Measurements from ENCODE around the gene HNRNPA2B1.
"Not testable (repeated sequence)": the region's sequence is repeated elsewhere in the genome, so short reads cannot be mapped to it uniquely, and the experiment has no call there.

Gene HNRNPA2B1

GRCh38 chr7:26160896-26161295, 39.6 kb downstream of the HNRNPA2B1 start:
- no peak for DNase-seq

- DNase-seq = no peak
Observed at GRCh38 chr7:26159243-26159642, 41.3 kb downstream of the HNRNPA2B1 start.

- no peak for DNase-seq
Observed at GRCh38 chr7:26157520-26158105, 42.9 kb downstream of the HNRNPA2B1 start.

GRCh38 chr7:26156451-26157420, 43.8 kb downstream of the HNRNPA2B1 start:
- peak; percentile 51 to 61 for DNase-seq

- no peak for DNase-seq
Observed at GRCh38 chr7:26155531-26156375, 44.8 kb downstream of the HNRNPA2B1 start.

GRCh38 chr7:26153823-26154783, 46.4 kb downstream of the HNRNPA2B1 start:
- DNase-seq = peak in 1 of 2 experiments; percentile 61

GRCh38 chr7:26153241-26153822, 47.2 kb downstream of the HNRNPA2B1 start:
- peak; percentile 42 to 54 for DNase-seq

- peak; percentile 45 to 53 for DNase-seq
Observed at GRCh38 chr7:26152782-26153240, 47.7 kb downstream of the HNRNPA2B1 start.

- DNase-seq = peak; percentile 83 to 87
Observed at GRCh38 chr7:26151953-26152781, 48.4 kb downstream of the HNRNPA2B1 start, which contains the start of gene NFE2L3. Gene NFE2L3 (plus strand): TSS chr7:26152198. CDS start chr7:26152499, 301 bp downstream.

GRCh38 chr7:26151650-26151952, 48.9 kb downstream of the HNRNPA2B1 start:
- no peak for DNase-seq

GRCh38 chr7:26151096-26151495, 49.5 kb downstream of the HNRNPA2B1 start:
- DNase-seq = no peak

GRCh38 chr7:26149391-26149977, 51.1 kb downstream of the HNRNPA2B1 start:
- DNase-seq = no peak

GRCh38 chr7:26148307-26148700, 52.2 kb downstream of the HNRNPA2B1 start:
- not testable (repeated sequence) for DNase-seq

GRCh38 chr7:26147646-26148306, 52.8 kb downstream of the HNRNPA2B1 start:
- DNase-seq = not testable (repeated sequence)

- no peak for DNase-seq
Observed at GRCh38 chr7:26147030-26147429, 53.5 kb downstream of the HNRNPA2B1 start.

GRCh38 chr7:26145238-26145637, 55.3 kb downstream of the HNRNPA2B1 start:
- no peak for DNase-seq

GRCh38 chr7:26144184-26145080, 56.1 kb downstream of the HNRNPA2B1 start:
- DNase-seq = no peak

GRCh38 chr7:26143298-26144048, 57.1 kb downstream of the HNRNPA2B1 start:
- DNase-seq = no peak
